K562 (cell line): ENCODE measurements around the gene KCTD8. TPM values are rescaled to one million over a fixed set of nuclear protein-coding genes. Genes with fewer than 3 reads are reported as not detected.

ENCODE experiments used
- ATAC-seq: fragments of 200-7000 bp; cut with Tn5 transposase; 3 replicates; pipeline ENCODE4 v1.9.1; 2020; ENCODE audit warnings: moderate library complexity
- BruUV-seq: library from RNA; stranded (reverse); fragments of 400-500 nt; replicated peaks from 2 replicates; lab custom pipeline; 2021; lab: Mats Ljungman, UMichigan
- CTCF ChIA-PET: fragments of 300-600 bp; formaldehyde crosslinking; extraction: SDS; loops from one replicate; lab custom pipeline; 2021; ENCODE audit warnings: low intra/inter-chr PET ratio; lab: Yijun Ruan, JAX
- POLR2A ChIA-PET: fragments of 300-600, 350-650 bp; sonication (Branson Sonifier 250); formaldehyde crosslinking; extraction: SDS; loops from one replicate; lab custom pipeline; 2021; ENCODE audit warnings: antibody characterized with exemption, inconsistent platforms; lab: Yijun Ruan, JAX
- DNase-seq, 4 experiments: peaks; one replicate each; pipeline versions ENCODE4 v3.0.0 to v3.0.0-alpha.2; 2011 to 2018; ENCODE audit warnings: low spot score in 3 of 4, mixed read lengths in 3 of 4; ENCODE audit errors: extremely low read depth in 1 of 4
- FAIRE-seq: peaks from 2 replicates; lab custom pipeline; 2011; peaks lifted over from hg19 to GRCh38; lab: Jason Lieb, UNC
- H2AFZ ChIP-seq: 2 replicates; pipeline ENCODE4 v1.6.0; 2011; ENCODE audit warnings: low read depth, low read length, control low read depth, inconsistent platforms
- H3K27ac ChIP-seq: fragments of 200-600 bp; 3 replicates; pipeline ENCODE4 v1.8.0; 2011; ENCODE audit warnings: low read depth, mild to moderate bottlenecking, control low read depth, inconsistent platforms, low read length, moderate library complexity, mixed read lengths; ENCODE audit errors: extremely low read depth
- H3K27me3 ChIP-seq, 2 experiments: fragments of 300-600 bp in 1 of 2; 2 replicates in 1 of 2; 3 replicates in 1 of 2; pipeline versions ENCODE4 v1.6.0 to v1.8.0; 2011; ENCODE audit warnings: inconsistent platforms in 2 of 2, low read length in 2 of 2, mild to moderate bottlenecking in 1 of 2, mixed read lengths in 1 of 2, moderate library complexity in 1 of 2; ENCODE audit not compliant: control insufficient read depth in 2 of 2, insufficient read depth in 2 of 2
- H3K36me3 ChIP-seq: fragments of 300-600 bp; 3 replicates; pipeline ENCODE4 v1.8.0; 2011; ENCODE audit warnings: mild to moderate bottlenecking, low read length, inconsistent platforms; ENCODE audit not compliant: control insufficient read depth, insufficient read depth
- H3K4me1 ChIP-seq, 2 experiments: fragments of 200-600 bp in 1 of 2; replicated peaks in 1 of 2; 2 replicates in 1 of 2; 3 replicates in 1 of 2; pipeline versions ENCODE4 v1.5.1 to v1.8.0; 2011; ENCODE audit warnings: inconsistent platforms in 2 of 2, low read length in 2 of 2, mild to moderate bottlenecking in 1 of 2, mixed read lengths in 1 of 2, moderate library complexity in 1 of 2; ENCODE audit not compliant: control insufficient read depth in 2 of 2, insufficient read depth in 2 of 2
- H3K4me2 ChIP-seq: 2 replicates; pipeline ENCODE4 v1.6.1; 2011; ENCODE audit warnings: low read length, control low read depth, inconsistent platforms, mixed read lengths; ENCODE audit not compliant: insufficient read depth
- H3K4me3 ChIP-seq: fragments of 200-600 bp; sonication (generic), shearing (Covaris generic); 2 replicates; pipeline ENCODE4 v1.5.1; 2016; ENCODE audit warnings: control low read depth, inconsistent platforms
- H3K79me2 ChIP-seq: fragments of 200-600 bp; 3 replicates; pipeline ENCODE4 v1.8.0; 2011; ENCODE audit warnings: low read length, inconsistent platforms; ENCODE audit not compliant: control insufficient read depth, insufficient read depth
- H3K9ac ChIP-seq, 2 experiments: 2 replicates each; pipeline versions ENCODE4 v1.6.0 to v1.6.1; 2011; ENCODE audit warnings: low read depth in 2 of 2, low read length in 2 of 2, control low read depth in 1 of 2, inconsistent platforms in 1 of 2, mild to moderate bottlenecking in 1 of 2, mixed read lengths in 1 of 2; ENCODE audit not compliant: insufficient read depth in 1 of 2
- H3K9me1 ChIP-seq: one replicate; pipeline ENCODE4 v1.6.0; 2011; ENCODE audit warnings: inconsistent platforms, mild to moderate bottlenecking, low read length, moderate library complexity; ENCODE audit not compliant: control insufficient read depth, insufficient read depth
- H3K9me3 ChIP-seq: replicated peaks from 2 replicates; pipeline ENCODE4 v1.5.1; 2011; ENCODE audit warnings: low read depth, low read length, inconsistent platforms; ENCODE audit not compliant: control insufficient read depth, insufficient read depth
- H4K20me1 ChIP-seq: replicated peaks from 2 replicates; pipeline ENCODE4 v1.6.1; 2011; ENCODE audit warnings: low read length, inconsistent platforms, mixed read lengths; ENCODE audit not compliant: control insufficient read depth, insufficient read depth
- CBX3 ChIP-seq, 2 experiments: IDR thresholded peaks; 1 replicate in 1 of 2; 2 replicates in 1 of 2; pipeline ENCODE4 v1.6.1; 2012; ENCODE audit warnings: inconsistent platforms in 2 of 2, low read length in 2 of 2, borderline replicate concordance in 1 of 2, control low read depth in 1 of 2
- CBX8 ChIP-seq: fragments of 200-600 bp; sonication (generic); IDR thresholded peaks from 2 replicates; pipeline ENCODE4 v1.6.1; 2012; ENCODE audit warnings: borderline replicate concordance, mixed run types, low read depth, mild to moderate bottlenecking, moderate library complexity, mixed read lengths, low read length, control low read depth, inconsistent platforms; ENCODE audit not compliant: poor library complexity, severe bottlenecking; ENCODE audit errors: extremely low read depth
- ELK3 ChIP-seq: fragments of 450-650 bp; formaldehyde crosslinking; IDR thresholded peaks from 2 replicates; pipeline ENCODE4 v1.4.0; 2020; ENCODE audit warnings: mild to moderate bottlenecking
- PTBP1 ChIP-seq: fragments of 200-400 bp; formaldehyde crosslinking; IDR thresholded peaks from 2 replicates; pipeline ENCODE4 v1.6.1; 2017; ENCODE audit warnings: low read depth, low read length
- PTRF ChIP-seq: fragments of 450-650 bp; IDR thresholded peaks from 2 replicates; pipeline ENCODE4 v1.6.1; 2016; ENCODE audit warnings: mild to moderate bottlenecking, missing genetic modification characterization, missing compliant biosample characterization
- SAFB2 ChIP-seq: fragments of 200-400 bp; formaldehyde crosslinking; IDR thresholded peaks from 2 replicates; pipeline ENCODE4 v1.6.1; 2018; ENCODE audit warnings: borderline replicate concordance, low read length, low read depth, moderate library complexity; ENCODE audit not compliant: severe bottlenecking
- SIRT6 ChIP-seq: IDR thresholded peaks from one replicate; pipeline ENCODE4 v1.6.1; 2012; ENCODE audit warnings: low read depth, mild to moderate bottlenecking, control low read depth, inconsistent platforms, low read length, moderate library complexity
- SP1 ChIP-seq: sonication (generic); formaldehyde crosslinking; IDR thresholded peaks from 2 replicates; pipeline ENCODE4 v1.8.1; 2022; ENCODE audit warnings: mild to moderate bottlenecking, missing genetic modification reagents
- TCF3 ChIP-seq: sonication (generic); formaldehyde crosslinking; IDR thresholded peaks from 2 replicates; pipeline ENCODE4 v1.4.0; 2020; ENCODE audit warnings: mild to moderate bottlenecking, missing genetic modification reagents
- WHSC1 ChIP-seq: IDR thresholded peaks from one replicate; pipeline ENCODE4 v1.6.1; 2012; ENCODE audit warnings: low read length, control low read depth, inconsistent platforms
- ZNF445 ChIP-seq: fragments of 250-450 bp; sonication (Bioruptor Pico); IDR thresholded peaks from 2 replicates; pipeline ENCODE4 v1.4.0; 2020; ENCODE audit warnings: low read depth, mild to moderate bottlenecking, moderate library complexity
- ZNF57 ChIP-seq: fragments of 450-650 bp; formaldehyde crosslinking; IDR thresholded peaks from 2 replicates; pipeline ENCODE4 v1.4.0; 2020; ENCODE audit warnings: mild to moderate bottlenecking, moderate library complexity
- WGBS: fragments of 100-300 bp; shearing (Covaris generic); methylation state at CpG from one replicate; pipeline ENCODE4 v1.1.6; 2016; ENCODE audit warnings: low coverage, mixed read lengths; ENCODE audit not compliant: insufficient coverage; ENCODE audit errors: missing lambda C conversion rate; 5-methylcytosine and 5-hydroxymethylcytosine counted together
- in situ Hi-C: fragments of 300-500 bp; cut with MboI; formaldehyde crosslinking; loops from 4 replicates; pipeline ENCODE4 v1.15.0; 2018; ENCODE audit warnings: inconsistent platforms, mixed read lengths
- intact Hi-C: fragments of 100-400 bp; cut with micrococcal nuclease; formaldehyde crosslinking; loops from 2 replicates; pipeline ENCODE4 v1.14.2; 2022
- polyA plus RNA-seq, 8 experiments: library from polyadenylated mRNA; depleted of rRNA in 4 of 8; stranded (reverse) in 5 of 8; unstranded in 3 of 8; fragments of >200 nt; fragmentation: Nextera tagmentation in 2 of 8; fragmentation: Illumina TruSeq in 1 of 8; extraction: Ambion mirVana in 2 of 8; extraction: Trizol in 1 of 8; gene quantifications; 2 replicates each; pipeline versions ENCODE4 v1.2.1 to v1.2.3, GENCODE V29; 2011 to 2014; ENCODE audit warnings: inconsistent platforms in 1 of 8, missing spikeins in 1 of 8
- total RNA-seq, 7 experiments: library from RNA; depleted of rRNA in 6 of 7; stranded (reverse); fragments of >200 nt in 6 of 7; fragmentation: Illumina TruSeq in 2 of 7; extraction: Trizol in 2 of 7; gene quantifications; 2 replicates each; pipeline versions ENCODE4 v1.2.1 to v1.2.3, GENCODE V29; 2011 to 2021; ENCODE audit warnings: low replicate concordance in 1 of 7

KCTD8 gene
- total and polyA plus RNA-seq, 9 of the 15 experiments (the other 6 are each of a cell fraction or from before 2014, with no cell fraction given): not detected

GRCh38 chr4:44368413-44369167, 80.0 kb downstream of the KCTD8 start (continued):
- TF ChIP-seq ZNF445 (CRISPR knock-in tag) (no peak), PTBP1 (no peak), CBX8 (no peak), SAFB2 (no peak), SIRT6 (no peak), SP1 (no peak)

GRCh38 chr4:44354172-44354571, 94.4 kb downstream of the KCTD8 start:
- BruUV-seq: no TSS peak
- H2AFZ ChIP-seq: no peak overlapping the region
- H3K27me3 ChIP-seq: no peaks in the 10 kb centered on the region
- intact Hi-C loops: no loop called here
- no peaks in the 10 kb centered on the region for H3K9me1 ChIP-seq
- TF ChIP-seq TCF3 (CRISPR knock-in tag) (no peak), WHSC1 (no peak), PTRF (tag) (no peak), ELK3 (CRISPR knock-in tag) (no peak), ZNF57 (CRISPR knock-in tag) (no peak), CBX3 (IDR thresholded peaks at IDR 0.05; ENCODE audit: borderline replicate concordance in 1 of 2, low read length in 2 of 2) (no peak)
- ChIA-PET CTCF (no interaction called here), POLR2A (no interaction called here)
- no peaks in the 10 kb centered on the region for H4K20me1 ChIP-seq
- H3K4me2 ChIP-seq: no peak overlapping the region
- H3K4me3 ChIP-seq: no peak overlapping the region
- no peaks in the 10 kb centered on the region for H3K36me3 ChIP-seq
- no peaks in the 10 kb centered on the region for H3K79me2 ChIP-seq
- H3K27ac ChIP-seq: no peak overlapping the region
- no peaks in the 10 kb centered on the region for H3K4me1 ChIP-seq
- H3K9ac ChIP-seq: no peak overlapping the region
- no peaks in the 10 kb centered on the region for H3K9me3 ChIP-seq
- ATAC-seq: no peak
- no peak for FAIRE-seq
- in situ Hi-C loops: no loop called here
- 4% methylated on average over 3 of the region's 3 CpGs for WGBS
- no peak for DNase-seq
